ENCODE measurements around the gene UBASH3A.
A peak's percentile ranks its signal among the peaks of the same experiment; 100 is the strongest.

Gene UBASH3A

DNA sequence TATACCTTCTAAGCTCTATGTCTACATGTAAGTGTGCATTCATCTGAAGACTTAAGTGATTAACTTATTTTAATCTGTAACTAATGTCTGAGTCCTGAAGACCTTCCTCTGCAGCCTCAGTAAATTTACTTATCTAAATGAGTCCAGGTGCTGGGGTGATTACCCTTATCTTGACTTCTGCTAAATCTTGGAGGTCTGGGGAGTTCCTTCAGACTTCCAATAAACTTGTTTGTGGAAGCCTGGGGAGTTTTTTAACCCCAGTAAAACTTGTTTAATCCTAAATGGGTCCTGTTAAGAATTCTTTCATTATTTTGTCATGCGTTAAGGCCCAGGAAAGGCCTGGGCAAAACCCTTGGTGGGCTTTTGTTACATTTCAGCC is 55.4 kb downstream of the UBASH3A start:
- no peak overlapping the region for H2AFZ ChIP-seq (ENCODE audit: low read length)
- H3K9me2 ChIP-seq (ENCODE audit: low read depth, low read length) = no peaks in the 10 kb centered on the region
- no peak overlapping the region for H3K4me2 ChIP-seq (ENCODE audit: low read length)
- H3K4me1 ChIP-seq (ENCODE audit: insufficient read depth, low read length, severe bottlenecking) = peaks cover 48% of the 10 kb centered on the region
- H3K36me3 ChIP-seq (ENCODE audit: insufficient read depth, low read length) = no peaks in the 10 kb centered on the region
- no peaks in the 10 kb centered on the region for H3F3A ChIP-seq (ENCODE audit: insufficient read depth, low read length)
- no peaks in the 10 kb centered on the region for H4K20me1 ChIP-seq (ENCODE audit: insufficient read depth, low read length)
- no peak overlapping the region for H3K9ac ChIP-seq (ENCODE audit: low read length)
- no peak overlapping the region for H3K27ac ChIP-seq (ENCODE audit: low read depth, low read length, poor library complexity, severe bottlenecking)
- peaks cover 4% of the 10 kb centered on the region; the same call in 1 of the 2 replicates for H3K9me3 ChIP-seq (ENCODE audit: low read length)
- no peaks in the 10 kb centered on the region for H3K27me3 ChIP-seq (ENCODE audit: insufficient read depth, low read length)
- no peaks in the 10 kb centered on the region for H3K79me2 ChIP-seq (ENCODE audit: insufficient read depth, low read length)
- no peak for TF ChIP-seq EZH2 (IDR thresholded peaks at IDR 0.05; ENCODE audit: borderline replicate concordance, low read length)
- TF ChIP-seq, protein P1, sequence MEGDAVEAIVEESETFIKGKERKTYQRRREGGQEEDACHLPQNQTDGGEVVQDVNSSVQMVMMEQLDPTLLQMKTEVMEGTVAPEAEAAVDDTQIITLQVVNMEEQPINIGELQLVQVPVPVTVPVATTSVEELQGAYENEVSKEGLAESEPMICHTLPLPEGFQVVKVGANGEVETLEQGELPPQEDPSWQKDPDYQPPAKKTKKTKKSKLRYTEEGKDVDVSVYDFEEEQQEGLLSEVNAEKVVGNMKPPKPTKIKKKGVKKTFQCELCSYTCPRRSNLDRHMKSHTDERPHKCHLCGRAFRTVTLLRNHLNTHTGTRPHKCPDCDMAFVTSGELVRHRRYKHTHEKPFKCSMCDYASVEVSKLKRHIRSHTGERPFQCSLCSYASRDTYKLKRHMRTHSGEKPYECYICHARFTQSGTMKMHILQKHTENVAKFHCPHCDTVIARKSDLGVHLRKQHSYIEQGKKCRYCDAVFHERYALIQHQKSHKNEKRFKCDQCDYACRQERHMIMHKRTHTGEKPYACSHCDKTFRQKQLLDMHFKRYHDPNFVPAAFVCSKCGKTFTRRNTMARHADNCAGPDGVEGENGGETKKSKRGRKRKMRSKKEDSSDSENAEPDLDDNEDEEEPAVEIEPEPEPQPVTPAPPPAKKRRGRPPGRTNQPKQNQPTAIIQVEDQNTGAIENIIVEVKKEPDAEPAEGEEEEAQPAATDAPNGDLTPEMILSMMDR (IDR thresholded peaks at IDR 0.05; ENCODE audit: low read length) = no peak
- H3K4me3 ChIP-seq (ENCODE audit: low read depth, low read length, poor library complexity, severe bottlenecking) = no peak overlapping the region

DNA sequence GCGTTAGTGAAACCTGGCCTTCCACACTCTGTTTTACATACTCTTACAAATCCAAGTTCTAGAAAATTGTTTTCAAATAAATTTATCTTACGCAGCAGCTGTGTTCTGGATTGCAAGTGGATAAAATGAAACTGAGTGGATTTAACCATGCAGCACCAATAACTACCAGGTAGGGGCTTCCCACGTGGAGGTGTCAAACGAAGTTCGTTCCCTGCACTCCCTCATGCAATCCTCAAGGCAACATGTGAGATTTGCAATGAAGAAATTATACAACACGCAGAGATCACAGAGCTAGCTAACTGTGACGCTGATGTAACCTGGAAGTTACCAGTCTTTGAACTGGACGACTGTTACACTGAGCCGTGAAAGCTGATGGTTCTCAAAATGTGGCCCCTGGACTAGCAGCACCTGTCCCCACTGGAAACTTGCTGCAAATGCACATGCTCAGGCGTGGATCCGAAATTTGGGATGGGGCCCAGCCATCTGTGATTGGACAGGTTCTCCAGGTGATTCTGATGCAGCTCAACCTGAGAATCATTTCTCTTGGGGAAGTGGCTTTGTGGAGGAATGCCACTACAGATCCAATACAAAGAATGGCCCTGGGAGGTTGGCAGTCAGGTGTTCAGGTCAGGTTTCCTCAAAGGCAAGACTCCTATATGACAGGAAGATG is 56.0 kb downstream of the UBASH3A start:
- peak overlapping the region; percentile 76 for H3K4me2 ChIP-seq (ENCODE audit: low read length)
- peak overlapping the region; percentile 83 for H3K27ac ChIP-seq (ENCODE audit: low read depth, low read length, poor library complexity, severe bottlenecking)
- TF ChIP-seq EZH2 (IDR thresholded peaks at IDR 0.05; ENCODE audit: borderline replicate concordance, low read length) = no peak
- TF ChIP-seq, protein P1 (IDR thresholded peaks at IDR 0.05; ENCODE audit: low read length) = no peak

DNA sequence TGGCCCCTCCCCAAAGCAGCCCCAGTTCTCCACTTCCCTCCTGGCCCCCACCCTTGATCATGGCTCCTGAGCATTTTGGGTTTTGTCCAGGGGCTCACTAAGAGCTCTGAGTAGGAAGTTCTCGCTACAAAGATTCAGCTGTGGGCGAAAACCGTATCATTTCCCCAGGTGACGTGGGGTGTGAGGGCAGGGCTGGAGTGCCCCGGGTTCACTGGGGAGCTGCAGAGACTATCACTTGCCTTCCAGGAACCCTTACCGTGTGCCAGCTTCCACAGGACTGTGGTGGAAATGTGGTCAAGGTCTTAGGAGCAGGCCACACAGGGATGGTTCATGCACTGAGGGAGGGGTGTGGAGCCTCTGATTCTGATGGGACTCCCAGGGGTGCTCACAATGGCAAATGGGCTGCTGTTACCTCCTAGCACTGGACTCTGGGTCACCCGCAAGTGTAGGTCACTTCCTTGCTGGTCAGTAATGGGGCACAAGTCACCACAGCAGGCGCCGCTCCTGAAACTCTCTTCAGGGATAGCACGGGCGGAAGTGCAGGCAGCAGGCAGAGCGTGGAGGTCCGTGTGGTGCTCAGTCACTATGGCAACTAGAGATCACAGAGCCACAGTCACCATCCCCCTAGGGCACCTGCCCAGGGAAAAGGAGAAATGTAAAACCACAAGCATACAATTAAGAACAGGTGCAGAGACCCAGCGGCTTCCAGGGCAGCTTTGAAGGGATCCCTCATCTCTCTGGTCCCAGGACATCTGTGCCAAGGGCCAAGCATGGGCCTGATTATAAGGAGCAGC is 56.9 kb downstream of the UBASH3A start:
- H3K9ac ChIP-seq (ENCODE audit: low read length) = no peak overlapping the region; the same call in 1 of the 2 replicates
- TF ChIP-seq EZH2 (IDR thresholded peaks at IDR 0.05; ENCODE audit: borderline replicate concordance, low read length) = no peak
- TF ChIP-seq, protein P1 (IDR thresholded peaks at IDR 0.05; ENCODE audit: low read length) = no peak
- no peaks in the 10 kb centered on the region for H3K9me2 ChIP-seq (ENCODE audit: low read depth, low read length)
- H2AFZ ChIP-seq (ENCODE audit: low read length) = no peak overlapping the region
- H4K20me1 ChIP-seq (ENCODE audit: insufficient read depth, low read length) = no peaks in the 10 kb centered on the region
- no peaks in the 10 kb centered on the region for H3K27me3 ChIP-seq (ENCODE audit: insufficient read depth, low read length)
- peak overlapping the region; percentile 83 for H3K27ac ChIP-seq (ENCODE audit: low read depth, low read length, poor library complexity, severe bottlenecking)
- peak overlapping the region; percentile 76 for H3K4me2 ChIP-seq (ENCODE audit: low read length)
- H3K36me3 ChIP-seq (ENCODE audit: insufficient read depth, low read length) = no peaks in the 10 kb centered on the region
- H3K79me2 ChIP-seq (ENCODE audit: insufficient read depth, low read length) = no peaks in the 10 kb centered on the region
- peaks cover 4% of the 10 kb centered on the region; the same call in 1 of the 2 replicates for H3K9me3 ChIP-seq (ENCODE audit: low read length)
- no peaks in the 10 kb centered on the region for H3F3A ChIP-seq (ENCODE audit: insufficient read depth, low read length)
- H3K4me3 ChIP-seq (ENCODE audit: low read depth, low read length, poor library complexity, severe bottlenecking) = peak overlapping the region; percentile 46
- peaks cover 63% of the 10 kb centered on the region for H3K4me1 ChIP-seq (ENCODE audit: insufficient read depth, low read length, severe bottlenecking)

More for the DNA sequence above, 56.0 kb downstream of the UBASH3A start:
- Histone ChIP-seq H3K9ac (ENCODE audit: low read length) (no peak overlapping the region; the same call in 1 of the 2 replicates), H3K4me1 (ENCODE audit: insufficient read depth, low read length, severe bottlenecking) (peaks cover 54% of the 10 kb centered on the region), H4K20me1 (ENCODE audit: insufficient read depth, low read length) (no peaks in the 10 kb centered on the region), H3K9me2 (ENCODE audit: low read depth, low read length) (no peaks in the 10 kb centered on the region), H3K36me3 (ENCODE audit: insufficient read depth, low read length) (no peaks in the 10 kb centered on the region), H3K79me2 (ENCODE audit: insufficient read depth, low read length) (no peaks in the 10 kb centered on the region), H3K4me3 (ENCODE audit: low read depth, low read length, poor library complexity, severe bottlenecking) (no peak overlapping the region), H3K27me3 (ENCODE audit: insufficient read depth, low read length) (no peaks in the 10 kb centered on the region), H3F3A (ENCODE audit: insufficient read depth, low read length) (no peaks in the 10 kb centered on the region), H2AFZ (ENCODE audit: low read length) (no peak overlapping the region), H3K9me3 (ENCODE audit: low read length) (peaks cover 4% of the 10 kb centered on the region; the same call in 1 of the 2 replicates)
